HG03045 (cell line): ENCODE data around the gene DCDC1.
A peak's percentile ranks its signal among the peaks of the same experiment; 100 is the strongest.

Source experiments
- ATAC-seq: cut with Tn5 transposase; IDR thresholded peaks from one replicate; pipeline ENCODE4 v1.9.1; 2021; ENCODE audit warnings: mild to moderate bottlenecking, moderate library complexity; ENCODE audit not compliant: unreplicated experiment

DCDC1 gene, protein sequence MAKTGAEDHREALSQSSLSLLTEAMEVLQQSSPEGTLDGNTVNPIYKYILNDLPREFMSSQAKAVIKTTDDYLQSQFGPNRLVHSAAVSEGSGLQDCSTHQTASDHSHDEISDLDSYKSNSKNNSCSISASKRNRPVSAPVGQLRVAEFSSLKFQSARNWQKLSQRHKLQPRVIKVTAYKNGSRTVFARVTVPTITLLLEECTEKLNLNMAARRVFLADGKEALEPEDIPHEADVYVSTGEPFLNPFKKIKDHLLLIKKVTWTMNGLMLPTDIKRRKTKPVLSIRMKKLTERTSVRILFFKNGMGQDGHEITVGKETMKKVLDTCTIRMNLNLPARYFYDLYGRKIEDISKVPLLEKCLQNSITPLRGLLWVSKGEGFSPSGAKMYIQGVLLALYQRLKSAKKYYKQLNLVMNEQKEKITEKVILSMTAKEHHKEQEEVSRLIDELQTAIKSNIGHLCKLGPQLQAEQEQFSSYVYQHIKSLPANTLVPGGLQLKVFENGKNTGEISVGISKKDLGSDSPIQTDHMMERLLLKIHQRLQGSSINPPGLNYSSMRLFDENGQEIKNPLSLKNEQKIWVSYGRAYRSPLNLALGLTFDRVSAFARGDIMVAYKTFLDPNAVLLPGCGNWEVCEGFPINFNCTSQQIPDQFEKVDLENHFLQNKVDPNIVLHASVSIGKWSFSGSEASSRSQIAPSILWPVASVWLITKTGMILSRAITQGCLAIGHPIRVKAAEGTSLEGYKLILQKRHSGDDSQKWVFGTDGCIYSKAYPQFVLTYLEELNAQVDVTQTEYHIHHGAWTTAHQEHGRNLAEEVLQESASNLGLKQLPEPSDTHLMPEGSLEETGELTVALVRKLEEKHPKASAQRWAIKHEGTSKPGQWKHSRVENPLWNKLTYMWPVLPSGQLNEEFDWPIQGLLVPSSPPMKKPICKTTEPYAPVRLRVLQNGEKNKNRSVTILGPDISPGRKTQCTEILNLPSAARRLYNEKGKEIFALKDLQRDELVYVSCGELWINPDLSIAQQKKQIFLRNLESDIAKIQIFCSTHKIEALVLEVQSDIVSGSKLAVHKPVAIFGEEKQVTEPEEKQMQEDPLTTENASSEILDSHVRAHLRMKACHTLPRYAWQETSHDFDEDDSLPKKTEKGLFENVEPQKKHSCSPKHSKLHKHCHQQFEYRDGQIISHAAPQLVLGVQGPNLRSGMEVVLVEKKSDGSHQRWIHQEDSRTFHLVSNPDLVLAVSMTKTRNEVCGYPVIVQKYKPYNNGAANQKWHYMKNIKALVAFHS (N-terminal part only)

DNA sequence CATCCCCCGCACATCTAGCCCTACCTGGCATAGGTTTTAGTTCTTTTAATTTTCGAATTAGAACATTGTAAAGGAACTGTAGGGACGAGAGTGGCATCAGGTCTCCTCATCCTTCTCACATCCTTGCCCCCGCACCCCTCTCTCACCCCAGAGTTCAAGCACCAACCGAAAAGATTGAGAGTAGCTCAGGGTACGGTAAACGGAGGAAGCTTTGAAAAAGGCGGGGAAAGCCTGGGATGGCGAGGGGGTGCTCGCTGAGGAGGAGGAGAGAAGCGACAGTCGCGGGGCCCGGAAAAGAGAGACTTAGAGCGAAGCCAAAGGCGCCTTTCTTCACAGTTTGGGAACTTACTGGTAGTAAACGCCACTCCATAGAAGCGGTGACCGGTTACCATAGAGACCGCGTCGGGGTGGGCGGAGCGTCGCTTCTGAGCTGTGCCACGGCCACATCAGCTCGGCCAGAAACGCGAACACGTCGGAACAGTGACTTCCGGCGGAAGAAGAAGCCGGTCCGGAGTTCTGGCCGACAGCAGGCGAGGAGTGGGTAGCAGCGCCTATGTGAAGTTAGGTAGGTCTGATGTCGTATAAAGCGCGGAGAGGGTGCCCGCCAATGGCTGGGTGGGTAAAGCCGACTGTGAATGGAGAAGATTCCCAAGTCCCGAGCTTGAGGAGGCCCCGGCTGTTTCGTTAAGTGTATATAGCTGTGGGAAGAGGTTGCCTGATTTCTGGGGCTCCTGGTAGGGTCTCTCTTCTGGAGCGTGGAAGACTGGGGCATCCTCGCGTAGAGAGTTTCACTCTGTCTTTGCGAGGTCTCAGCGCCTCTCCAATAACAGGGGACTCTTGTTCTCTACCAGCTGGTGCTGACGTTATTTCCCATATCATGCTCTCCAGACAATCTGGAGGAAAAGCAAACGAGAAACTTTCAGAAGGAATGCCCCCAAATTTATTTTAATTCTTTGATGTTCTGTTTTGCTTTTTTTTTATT, at the start of gene DCDC1, which contains the start of gene DNAJC24:
DCDC1 (minus strand) TSS at position 392 of the 982 bp plus-strand sequence. CDS start 41,459 bp downstream, outside the sequence.
DNAJC24 (plus strand) TSS at position 513 of the 982 bp plus-strand sequence. CDS start 889 bp downstream, outside the sequence.
- ATAC-seq: peak; percentile 99

GRCh38 chr11:31419138-31419537, 49.6 kb upstream of the DCDC1 start:
- no peak for ATAC-seq

DNA sequence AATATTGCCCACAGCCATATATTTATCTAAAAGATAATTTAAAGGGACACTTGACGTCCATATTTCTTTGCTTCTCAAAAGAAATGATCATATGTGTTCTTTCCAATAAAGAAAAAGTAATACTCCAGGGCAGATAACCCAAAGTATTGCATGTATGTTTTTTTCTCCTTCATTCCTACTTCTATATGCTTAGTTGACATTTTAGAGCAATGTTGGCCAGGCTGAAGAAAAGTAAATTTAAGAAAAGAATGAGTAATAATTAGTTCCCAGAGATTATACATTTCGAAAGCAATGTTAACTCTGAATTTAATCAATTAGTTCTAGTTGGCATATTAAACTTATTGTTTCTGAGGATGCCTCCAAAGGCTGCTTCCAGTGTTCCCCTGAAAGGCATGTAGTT, 48.3 kb upstream of the DCDC1 start:
- no peak for ATAC-seq

- ATAC-seq: no peak
Observed at GRCh38 chr11:31417357-31417756, 47.8 kb upstream of the DCDC1 start.

- ATAC-seq: no peak
Observed at GRCh38 chr11:31415435-31415834, 45.9 kb upstream of the DCDC1 start.

- ATAC-seq: no peak
Observed at GRCh38 chr11:31414338-31414737, 44.8 kb upstream of the DCDC1 start.

DNA sequence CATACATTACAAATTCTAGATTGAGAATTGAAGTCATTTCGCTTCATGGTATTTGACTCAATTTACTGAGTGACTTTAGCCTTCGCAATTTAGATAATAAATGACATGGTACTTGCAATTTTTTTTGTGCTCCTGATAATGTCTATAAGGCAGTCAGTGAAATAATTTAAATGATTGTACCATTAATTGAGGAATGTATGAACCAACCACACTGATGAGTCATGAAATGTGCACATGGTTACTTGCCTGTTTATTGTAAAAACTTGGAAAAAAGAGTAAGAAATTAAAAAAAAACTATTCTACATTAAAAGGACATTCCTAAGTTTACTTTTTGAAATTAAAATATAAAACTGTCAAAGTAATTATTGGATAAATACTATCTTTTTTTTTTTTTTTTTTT, 43.4 kb upstream of the DCDC1 start:
- ATAC-seq: no peak

GRCh38 chr11:31408201-31408600, 38.7 kb upstream of the DCDC1 start:
- no peak for ATAC-seq

DNA sequence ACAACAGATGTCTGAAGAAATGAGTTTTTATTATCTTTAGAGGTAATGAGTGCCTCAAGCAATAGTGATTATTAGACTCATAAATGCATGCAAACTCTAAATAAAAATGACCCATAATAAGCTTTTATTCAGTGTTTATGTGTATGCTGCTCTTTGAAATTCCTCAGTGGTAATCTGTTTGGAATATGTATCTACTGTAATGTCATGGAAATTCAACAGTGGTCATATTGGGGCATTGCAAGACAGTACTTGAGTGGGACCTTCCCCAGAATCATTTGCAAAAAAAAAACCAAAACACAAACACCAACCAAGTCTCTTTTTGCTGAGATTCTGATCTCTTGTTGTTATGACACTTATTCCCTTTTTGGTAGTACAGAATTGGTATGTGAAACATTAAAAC, 35.1 kb upstream of the DCDC1 start:
- no peak for ATAC-seq

DNA sequence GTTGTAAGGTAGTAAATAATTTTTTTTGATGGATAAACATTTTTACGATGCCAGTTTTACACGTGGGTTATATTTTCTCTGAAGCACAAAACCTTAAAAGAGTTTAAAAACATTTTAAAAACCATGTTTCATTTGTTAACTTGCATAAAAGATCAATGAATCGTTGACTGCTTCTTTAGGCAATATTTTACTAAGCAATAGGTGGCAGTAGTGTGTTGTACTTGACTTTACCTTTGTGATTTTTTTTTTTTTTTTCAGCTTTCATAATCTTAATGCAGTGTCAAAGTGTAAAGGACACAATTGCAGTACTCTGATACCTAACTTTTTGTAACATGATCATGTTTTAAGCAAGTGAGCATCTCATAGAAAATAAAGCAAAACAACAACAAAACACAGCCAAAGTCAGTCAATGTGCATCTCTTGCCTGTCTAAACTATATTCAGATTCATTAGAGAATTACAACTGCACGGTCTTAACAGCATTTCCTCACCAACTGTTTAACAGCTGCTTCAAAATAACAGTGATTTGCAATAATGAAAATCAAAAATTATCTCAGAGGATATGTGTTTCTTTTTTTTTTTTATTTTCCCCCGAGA, 27.8 kb upstream of the DCDC1 start:
- no peak for ATAC-seq

DNA sequence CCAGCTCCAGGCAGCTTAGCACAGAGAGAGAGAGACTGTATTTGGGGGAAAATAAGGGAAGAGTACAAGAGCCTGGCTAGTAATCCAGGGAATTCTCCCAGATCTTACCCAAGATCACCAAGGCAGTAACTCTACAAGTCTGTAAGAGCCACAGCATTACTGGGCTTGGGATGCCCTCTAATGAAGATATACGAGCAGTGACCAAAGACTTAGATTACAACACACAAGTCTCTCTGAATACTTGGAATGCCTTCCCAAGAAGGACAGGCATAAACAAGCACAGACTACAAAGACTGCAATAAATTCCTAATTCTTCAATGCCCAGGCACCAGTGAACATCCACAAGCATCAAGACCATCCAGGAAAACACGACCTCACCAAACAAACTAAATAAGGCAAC, 17.8 kb upstream of the DCDC1 start:
- no peak for ATAC-seq

GRCh38 chr11:31383116-31383515, 13.6 kb upstream of the DCDC1 start:
- no peak for ATAC-seq

DNA sequence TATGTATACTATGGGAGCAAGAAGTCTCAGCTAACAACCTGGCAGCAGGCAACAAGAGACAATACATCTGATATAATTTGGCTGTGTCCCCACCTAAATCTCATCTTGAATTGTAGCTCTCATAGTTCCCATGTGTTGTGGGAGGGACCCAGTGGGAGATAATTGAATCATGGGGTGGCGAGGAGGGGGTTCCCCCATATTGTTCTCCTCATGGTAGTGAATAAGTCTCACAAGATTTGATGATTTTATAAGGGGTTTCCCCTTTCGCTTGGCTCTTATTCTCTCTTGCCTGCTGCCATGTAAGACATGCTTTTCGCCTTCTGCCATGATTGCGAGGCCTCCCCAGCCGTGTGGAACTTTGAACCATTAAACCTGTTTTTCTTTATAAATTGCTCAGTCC, 6.3 kb upstream of the DCDC1 start:
- ATAC-seq: no peak

- ATAC-seq: no peak
Observed at GRCh38 chr11:31366795-31367194, 2.7 kb downstream of the DCDC1 start.

- no peak for ATAC-seq
Observed at GRCh38 chr11:31361743-31362142, 7.8 kb downstream of the DCDC1 start.

GRCh38 chr11:31355817-31356216, 13.7 kb downstream of the DCDC1 start:
- ATAC-seq: no peak

GRCh38 chr11:31355131-31355530, 14.4 kb downstream of the DCDC1 start:
- no peak for ATAC-seq

DNA sequence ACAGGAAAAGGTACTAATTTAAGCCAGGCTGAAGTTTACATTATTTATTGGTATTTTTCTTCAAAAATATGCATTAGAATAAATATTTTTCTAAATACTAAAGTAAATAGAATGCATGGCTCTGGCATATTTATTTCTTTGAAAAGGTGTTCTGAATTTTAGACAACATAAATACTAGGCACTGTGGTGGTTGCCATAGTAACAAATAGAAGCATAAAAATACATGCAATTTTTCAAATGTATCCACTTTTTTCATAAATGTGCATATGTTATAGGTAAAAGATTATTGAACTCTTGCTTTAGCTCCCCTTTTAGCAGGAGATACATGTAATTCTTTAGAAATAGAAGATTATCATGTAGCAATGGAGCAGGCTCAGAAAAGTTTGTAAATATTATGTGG, 18.4 kb downstream of the DCDC1 start:
- ATAC-seq: no peak

GRCh38 chr11:31340903-31341572, 28.5 kb downstream of the DCDC1 start:
- no peak for ATAC-seq
